Measurements from ENCODE around the gene NDUFC2. TPM values are rescaled to one million over a fixed set of nuclear protein-coding genes. Genes with fewer than 3 reads are reported as not detected.
"Not testable (repeated sequence)": the region's sequence is repeated elsewhere in the genome, so short reads cannot be mapped to it uniquely, and the experiment has no call there.

Gene NDUFC2
- polyA plus RNA-seq, 1 donor, result 163 TPM

GRCh38 chr11:78080084-78080817, 589 bp upstream of the NDUFC2 start:
- no peak for DNase-seq (ENCODE audit: low read depth)

- DNase-seq (ENCODE audit: low read depth), result no peak
Measured at GRCh38 chr11:78078218-78079167, 1.2 kb downstream of the NDUFC2 start.

- DNase-seq (ENCODE audit: low read depth), result not testable (repeated sequence)
Measured at GRCh38 chr11:78077592-78077991, 2.1 kb downstream of the NDUFC2 start.

DNA sequence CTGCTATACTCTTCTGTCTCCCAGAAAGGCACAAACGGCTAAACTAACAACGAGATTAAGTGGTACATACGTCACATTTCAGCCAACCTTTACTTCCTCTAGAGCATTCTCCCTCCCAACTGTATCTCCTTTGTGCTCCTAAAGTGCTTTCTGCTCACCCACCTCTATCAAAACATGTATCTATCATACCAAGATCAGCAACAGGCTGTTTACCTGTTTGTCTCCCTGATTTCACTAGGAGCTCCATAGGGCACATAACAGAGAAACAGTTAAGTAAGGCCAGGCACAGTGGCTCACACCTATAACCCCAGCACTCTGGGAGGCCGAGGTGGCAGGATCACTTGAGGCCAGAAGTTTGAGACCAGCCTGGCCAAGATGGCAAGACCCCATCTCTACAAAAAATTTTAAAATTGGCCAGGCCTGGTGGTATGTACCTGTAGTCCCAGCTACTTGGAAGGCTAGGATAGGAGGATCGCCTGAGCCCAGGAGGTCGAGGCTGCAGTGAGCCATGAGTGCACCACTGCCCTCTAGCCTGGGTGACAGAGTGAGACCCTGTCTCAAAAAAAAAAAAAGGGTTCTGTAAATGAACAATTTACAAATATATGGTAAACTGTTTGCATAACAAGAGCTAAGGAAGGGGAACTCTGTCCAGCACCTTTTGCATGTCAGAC, 2.8 kb downstream of the NDUFC2 start:
- no peak for DNase-seq (ENCODE audit: low read depth)

DNA sequence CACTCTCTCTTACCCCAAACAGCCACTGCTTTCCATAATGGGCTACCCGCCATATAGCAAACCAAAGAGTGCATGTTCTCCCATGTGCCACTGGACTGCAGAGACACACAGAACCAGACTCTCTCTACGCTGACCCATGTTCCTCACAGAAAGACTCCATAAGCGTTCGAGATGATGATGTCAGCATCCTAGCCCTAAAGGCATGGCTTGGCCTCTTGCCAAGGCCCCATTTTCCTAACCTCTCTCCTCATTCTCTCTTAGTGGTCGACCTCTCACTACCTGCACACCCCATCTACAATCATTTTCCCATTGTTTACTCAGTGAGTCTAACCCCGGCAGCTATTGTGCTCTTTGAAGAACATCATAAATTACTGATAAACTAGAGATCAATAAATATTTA, 4.9 kb downstream of the NDUFC2 start:
- no peak for DNase-seq (ENCODE audit: low read depth)

GRCh38 chr11:78072455-78072854, 7.2 kb downstream of the NDUFC2 start:
- DNase-seq (ENCODE audit: low read depth), result no peak

- no peak for DNase-seq (ENCODE audit: low read depth)
Measured at GRCh38 chr11:78071717-78072116, 7.9 kb downstream of the NDUFC2 start.

DNA sequence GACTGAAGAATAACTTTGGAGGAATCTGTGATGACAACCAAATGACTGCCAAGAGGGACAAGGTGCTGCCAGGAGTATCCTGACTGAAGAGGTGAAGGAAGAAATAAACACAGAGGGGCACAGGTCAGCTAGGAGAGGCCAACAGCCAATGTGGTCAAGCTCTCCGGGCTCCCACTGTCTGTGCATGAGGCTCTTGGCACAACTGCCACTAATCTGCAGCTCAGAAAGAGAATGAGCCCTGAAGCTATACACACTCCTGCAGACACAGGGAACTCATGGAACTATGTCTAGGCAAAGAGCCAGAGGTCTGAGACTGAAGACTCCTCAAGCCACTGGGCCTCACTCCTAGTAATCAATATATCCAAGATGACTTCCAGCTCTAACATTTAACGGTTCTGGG, 9.0 kb downstream of the NDUFC2 start:
- DNase-seq (ENCODE audit: low read depth), result no peak

DNA sequence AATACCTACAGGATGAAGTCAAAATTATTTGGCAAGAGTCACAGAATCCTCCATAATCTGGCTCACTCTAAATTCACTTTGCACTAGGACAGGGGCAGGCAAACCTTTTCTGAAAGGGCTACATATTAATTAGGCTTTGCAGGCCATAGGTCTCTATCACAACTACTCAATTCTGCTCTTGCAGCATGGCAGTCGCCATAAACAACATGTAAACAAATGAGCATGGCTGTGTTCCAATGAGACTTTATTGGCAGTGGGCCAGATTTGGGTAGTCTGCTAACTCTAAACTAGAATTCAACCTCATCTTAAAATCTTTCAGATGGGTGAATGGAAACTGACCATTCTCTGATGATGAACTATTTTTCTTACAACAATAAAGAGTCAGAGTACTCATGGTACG, 10.2 kb downstream of the NDUFC2 start:
- DNase-seq (ENCODE audit: low read depth), result no peak

GRCh38 chr11:78067704-78068103, 12.0 kb downstream of the NDUFC2 start:
- DNase-seq (ENCODE audit: low read depth), result no peak

DNA sequence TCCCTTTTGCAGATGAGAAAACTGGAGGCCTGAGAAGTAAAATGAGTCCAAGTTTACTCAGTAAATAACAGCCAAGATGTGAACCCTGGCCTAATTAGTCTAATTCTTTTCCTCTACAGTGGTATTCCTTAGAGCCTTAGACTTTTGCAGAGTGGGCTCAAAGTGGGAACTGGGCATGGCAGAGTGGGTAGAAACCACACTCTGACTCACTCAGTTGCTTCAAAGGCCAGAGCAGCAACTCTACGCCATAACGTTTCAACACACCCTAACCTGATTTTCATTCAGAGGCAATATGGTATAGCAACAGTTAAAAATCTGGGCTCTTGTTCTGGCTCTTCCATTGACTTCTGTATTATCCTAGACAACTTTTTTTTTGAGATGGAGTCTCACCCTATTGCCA, 13.2 kb downstream of the NDUFC2 start:
- DNase-seq (ENCODE audit: low read depth), result no peak

GRCh38 chr11:78065203-78065602, 14.5 kb downstream of the NDUFC2 start:
- DNase-seq (ENCODE audit: low read depth), result no peak

- no peak for DNase-seq (ENCODE audit: low read depth)
Measured at GRCh38 chr11:78063440-78064181, 16.1 kb downstream of the NDUFC2 start, which contains the start of gene THRSP. THRSP (plus strand) TSS chr11:78063861; CDS start chr11:78063882, 21 bp downstream.

GRCh38 chr11:78062671-78063070, 17.0 kb downstream of the NDUFC2 start:
- DNase-seq (ENCODE audit: low read depth), result no peak

DNA sequence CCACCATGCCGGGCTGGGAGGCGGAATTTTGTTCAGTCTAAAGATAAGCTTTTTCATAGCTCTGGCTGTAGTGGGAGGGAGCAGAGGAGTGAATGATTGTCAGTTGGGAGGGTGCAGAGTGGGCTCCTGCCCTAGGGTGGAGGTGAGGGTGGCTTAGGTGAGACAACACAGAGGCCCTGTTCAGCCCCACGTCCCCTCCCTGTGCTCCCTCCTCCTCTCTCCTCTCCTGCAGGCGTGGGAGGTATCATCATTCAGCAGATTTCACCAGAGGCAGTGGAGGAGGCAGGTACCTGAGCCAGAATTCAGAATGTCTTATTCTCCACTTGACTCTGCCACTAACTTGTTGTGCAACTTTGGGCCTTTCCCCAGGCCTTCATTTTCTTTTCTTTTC, 17.7 kb downstream of the NDUFC2 start:
- DNase-seq (ENCODE audit: low read depth), result no peak

- DNase-seq (ENCODE audit: low read depth), result no peak
Measured at GRCh38 chr11:78061088-78061920, 18.4 kb downstream of the NDUFC2 start.

DNA sequence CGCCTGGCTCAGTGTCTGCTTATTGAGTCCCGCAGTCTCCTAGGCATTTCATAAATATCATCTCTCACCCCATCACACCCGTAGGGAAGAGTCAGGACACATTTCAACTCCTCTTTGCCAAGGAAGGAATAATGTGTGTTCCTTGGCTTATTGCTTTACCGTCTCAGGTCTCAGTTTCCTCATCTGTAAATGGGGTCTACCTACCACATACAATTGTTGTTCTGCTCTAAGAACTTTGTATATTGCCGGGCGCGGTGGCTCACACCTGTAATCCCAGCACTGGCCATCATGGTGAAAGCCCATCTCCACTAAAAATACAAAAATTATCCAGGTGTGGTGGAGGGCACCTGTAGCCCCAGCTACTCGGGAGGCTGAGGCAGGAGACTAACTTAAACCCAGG, 19.1 kb downstream of the NDUFC2 start:
- no peak for DNase-seq (ENCODE audit: low read depth)

- DNase-seq (ENCODE audit: low read depth), result not testable (repeated sequence)
Measured at GRCh38 chr11:78059749-78060328, 19.8 kb downstream of the NDUFC2 start.

GRCh38 chr11:78057462-78058055, 22.1 kb downstream of the NDUFC2 start:
- no peak for DNase-seq (ENCODE audit: low read depth)

DNA sequence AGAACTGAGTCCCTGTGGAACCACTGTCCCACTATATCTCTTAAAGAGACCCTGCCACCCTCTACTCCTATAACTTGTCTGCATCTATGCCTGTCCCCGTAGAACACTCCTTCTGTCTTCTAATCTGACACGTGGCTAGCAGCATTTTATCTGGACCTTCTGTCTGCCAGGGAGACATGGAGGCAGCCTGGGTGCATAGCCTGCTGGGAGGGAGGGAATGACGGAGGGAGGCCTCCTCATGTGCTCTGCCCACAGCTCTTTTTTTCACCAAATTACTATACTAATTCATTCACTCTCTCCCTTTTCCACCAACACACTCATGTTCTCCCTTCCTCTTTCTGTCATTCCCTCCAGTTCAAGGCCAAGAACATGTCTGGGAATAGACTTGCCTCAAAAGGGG, 23.6 kb downstream of the NDUFC2 start:
- no peak for DNase-seq (ENCODE audit: low read depth)
